Measurements from ENCODE around the gene PODXL2.

Gene PODXL2

GRCh38 chr3:127655641-127656040 is 26.7 kb downstream of the PODXL2 start:
- H3K27ac ChIP-seq: no peak overlapping the region
- TF ChIP-seq ZFX (IDR thresholded peaks at IDR 0.05) (no peak), CTCF (conservative IDR thresholded peaks at IDR 0.05) (no peak)

DNA sequence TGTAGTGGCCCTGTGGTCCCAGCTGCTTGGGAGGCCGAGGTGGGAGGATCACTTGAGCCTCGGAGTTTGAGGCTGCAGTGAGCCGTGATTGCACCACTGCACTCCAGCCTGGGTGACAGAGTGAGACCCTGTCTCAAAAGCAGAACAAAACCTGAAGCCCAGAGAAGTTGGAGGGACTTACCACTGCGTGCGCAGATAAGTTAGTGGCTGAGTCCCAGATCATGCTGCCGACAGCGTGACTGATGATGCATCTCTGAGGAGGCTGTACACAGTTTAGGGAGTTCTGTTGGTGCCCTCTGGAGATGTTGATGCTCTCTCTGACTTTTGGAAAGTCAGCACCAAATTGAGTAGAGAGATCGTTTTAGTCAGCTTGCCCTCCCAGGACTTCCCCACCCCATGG is 27.9 kb downstream of the PODXL2 start:
- TF ChIP-seq ZFX (IDR thresholded peaks at IDR 0.05) (no peak), CTCF (conservative IDR thresholded peaks at IDR 0.05) (no peak)
- H3K27ac ChIP-seq: no peak overlapping the region

DNA sequence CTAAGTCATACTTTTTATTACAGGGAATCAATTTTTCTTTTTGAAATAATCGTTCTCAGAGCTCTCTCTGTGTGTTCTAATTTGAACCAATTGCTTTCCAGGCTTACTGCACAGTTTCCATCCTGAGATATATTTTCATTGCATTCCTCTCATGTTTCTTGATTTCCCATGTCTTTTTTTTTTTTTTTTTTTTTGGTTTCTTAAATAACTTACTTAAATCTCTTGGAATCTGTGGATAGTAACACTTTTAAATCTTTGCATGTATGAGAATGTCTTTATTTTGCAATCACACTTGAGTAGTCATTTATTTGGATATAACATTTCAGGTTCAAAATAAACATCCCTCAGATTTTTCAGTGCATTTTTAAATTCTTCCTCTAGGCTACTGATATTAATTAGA is 29.2 kb downstream of the PODXL2 start:
- TF ChIP-seq ZFX (IDR thresholded peaks at IDR 0.05) (no peak), CTCF (conservative IDR thresholded peaks at IDR 0.05) (no peak)
- H3K27ac ChIP-seq: no peak overlapping the region

DNA sequence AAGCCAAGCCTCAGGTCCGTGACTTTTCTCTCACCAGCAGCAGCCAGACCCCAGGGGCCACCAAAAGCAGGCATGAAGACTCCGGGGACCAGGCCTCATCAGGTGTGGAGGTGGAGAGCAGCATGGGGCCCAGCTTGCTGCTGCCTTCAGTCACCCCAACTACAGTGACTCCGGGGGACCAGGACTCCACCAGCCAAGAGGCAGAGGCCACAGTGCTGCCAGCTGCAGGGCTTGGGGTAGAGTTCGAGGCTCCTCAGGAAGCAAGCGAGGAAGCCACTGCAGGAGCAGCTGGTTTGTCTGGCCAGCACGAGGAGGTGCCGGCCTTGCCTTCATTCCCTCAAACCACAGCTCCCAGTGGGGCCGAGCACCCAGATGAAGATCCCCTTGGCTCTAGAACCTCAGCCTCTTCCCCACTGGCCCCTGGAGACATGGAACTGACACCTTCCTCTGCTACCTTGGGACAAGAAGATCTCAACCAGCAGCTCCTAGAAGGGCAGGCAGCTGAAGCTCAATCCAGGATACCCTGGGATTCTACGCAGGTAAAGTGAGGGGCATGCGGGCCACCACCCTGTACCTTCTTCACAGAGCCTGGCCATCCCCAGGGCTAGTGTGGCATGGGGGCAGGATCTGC is 31.8 kb downstream of the PODXL2 start:
- H3K27ac ChIP-seq: no peak overlapping the region
- TF ChIP-seq CTCF (conservative IDR thresholded peaks at IDR 0.05) (no peak), ZFX (IDR thresholded peaks at IDR 0.05) (no peak)

GRCh38 chr3:127661600-127661999 is 32.6 kb downstream of the PODXL2 start:
- no peak for TF ChIP-seq CTCF (conservative IDR thresholded peaks at IDR 0.05)
- no peak for TF ChIP-seq ZFX (IDR thresholded peaks at IDR 0.05)

GRCh38 chr3:127662001-127662469 is 33.0 kb downstream of the PODXL2 start:
- TF ChIP-seq ZFX (IDR thresholded peaks at IDR 0.05): no peak
- no peak for TF ChIP-seq CTCF (conservative IDR thresholded peaks at IDR 0.05)
- no peak overlapping the region for H3K27ac ChIP-seq

More at GRCh38 chr3:127661600-127661999, 32.6 kb downstream of the PODXL2 start:
- H3K27ac ChIP-seq: no peak overlapping the region

GRCh38 chr3:127663151-127663550 is 34.2 kb downstream of the PODXL2 start:
- no peak for TF ChIP-seq ZFX (IDR thresholded peaks at IDR 0.05)
- TF ChIP-seq CTCF (conservative IDR thresholded peaks at IDR 0.05): no peak
- H3K27ac ChIP-seq: no peak overlapping the region

All from C4-2B (cell line).